ENCODE data around the gene EMC10.
"Not testable (repeated sequence)": the region's sequence is repeated elsewhere in the genome, so short reads cannot be mapped to it uniquely, and the experiment has no call there.

The EMC10 gene

DNA sequence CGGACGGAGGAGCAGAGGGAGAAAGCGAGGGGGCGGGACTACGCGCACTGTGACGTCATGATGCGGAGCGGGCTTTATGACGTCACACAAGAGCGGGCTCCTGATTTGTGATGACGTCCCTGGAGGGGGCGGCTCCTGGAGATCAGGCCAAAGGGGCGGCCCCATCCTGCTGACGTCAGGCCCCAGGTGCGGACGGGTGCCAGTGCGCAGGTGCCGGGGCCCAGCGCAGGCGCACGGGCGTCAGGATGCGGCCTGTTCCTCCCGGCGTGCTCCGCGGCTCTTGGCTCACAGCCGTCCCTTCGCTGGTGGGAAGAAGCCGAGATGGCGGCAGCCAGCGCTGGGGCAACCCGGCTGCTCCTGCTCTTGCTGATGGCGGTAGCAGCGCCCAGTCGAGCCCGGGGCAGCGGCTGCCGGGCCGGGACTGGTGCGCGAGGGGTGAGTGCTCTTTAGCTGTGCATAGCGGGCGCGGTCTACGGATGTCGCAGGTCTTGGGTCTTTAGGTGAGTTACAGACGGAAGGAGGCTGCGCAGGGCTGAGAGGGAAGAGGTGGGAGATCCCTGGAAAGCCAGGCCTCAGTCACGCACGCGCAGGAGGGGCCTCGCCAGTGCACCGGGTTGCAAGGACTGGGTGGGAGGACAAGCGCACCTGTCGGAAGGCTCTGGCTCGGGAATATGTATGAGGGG lies at the start of gene EMC10, which contains the start of gene GARIN5A:
Gene EMC10 (plus strand): TSS at position 284 of the 683 bp plus-strand sequence. CDS start 38 bp downstream, at position 322.
Gene GARIN5A (minus strand): TSS at position 625 of the 683 bp plus-strand sequence. CDS start 460 bp downstream, at position 165.
- DNase-seq (ENCODE audit: low read depth): peak; percentile 95

DNA sequence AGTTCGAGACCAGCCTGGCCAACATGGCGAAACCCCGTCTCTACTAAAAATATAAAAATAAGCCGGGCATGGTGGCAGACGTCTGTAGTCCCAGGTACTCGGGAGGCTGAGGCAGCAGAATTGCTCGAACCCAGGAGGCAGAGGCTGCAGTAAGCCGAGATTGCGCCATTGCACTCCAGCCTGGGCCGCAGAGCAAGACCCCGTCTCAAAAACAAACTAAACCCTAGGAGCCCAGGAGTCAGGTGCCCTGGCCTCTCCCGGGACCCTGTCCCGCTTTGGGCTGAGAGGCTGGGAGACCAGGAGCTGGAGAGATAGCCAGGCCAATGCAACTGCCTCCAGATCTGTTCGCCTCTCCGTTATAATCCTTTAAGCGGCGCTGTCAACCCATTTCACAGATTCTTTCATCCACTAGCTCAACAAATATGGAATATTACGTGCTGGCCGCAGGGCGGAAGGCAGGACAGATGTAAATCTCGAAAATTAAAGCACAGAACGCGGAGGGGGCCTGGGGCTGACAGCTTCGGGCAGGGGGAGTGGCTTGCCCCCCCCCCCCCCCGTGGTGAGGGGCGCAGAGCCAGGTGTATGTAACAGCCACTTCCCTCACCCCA lies 48.9 kb upstream of the EMC10 start:
- no peak for DNase-seq (ENCODE audit: low read depth)

DNA sequence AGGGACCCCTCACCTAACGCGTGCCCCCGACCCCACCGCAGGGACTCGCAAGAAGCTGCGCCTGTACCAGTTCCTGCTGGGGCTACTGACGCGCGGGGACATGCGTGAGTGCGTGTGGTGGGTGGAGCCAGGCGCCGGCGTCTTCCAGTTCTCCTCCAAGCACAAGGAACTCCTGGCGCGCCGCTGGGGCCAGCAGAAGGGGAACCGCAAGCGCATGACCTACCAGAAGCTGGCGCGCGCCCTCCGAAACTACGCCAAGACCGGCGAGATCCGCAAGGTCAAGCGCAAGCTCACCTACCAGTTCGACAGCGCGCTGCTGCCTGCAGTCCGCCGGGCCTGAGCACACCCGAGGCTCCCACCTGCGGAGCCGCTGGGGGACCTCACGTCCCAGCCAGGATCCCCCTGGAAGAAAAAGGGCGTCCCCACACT lies 48.3 kb upstream of the EMC10 start:
- DNase-seq (ENCODE audit: low read depth): no peak

DNA sequence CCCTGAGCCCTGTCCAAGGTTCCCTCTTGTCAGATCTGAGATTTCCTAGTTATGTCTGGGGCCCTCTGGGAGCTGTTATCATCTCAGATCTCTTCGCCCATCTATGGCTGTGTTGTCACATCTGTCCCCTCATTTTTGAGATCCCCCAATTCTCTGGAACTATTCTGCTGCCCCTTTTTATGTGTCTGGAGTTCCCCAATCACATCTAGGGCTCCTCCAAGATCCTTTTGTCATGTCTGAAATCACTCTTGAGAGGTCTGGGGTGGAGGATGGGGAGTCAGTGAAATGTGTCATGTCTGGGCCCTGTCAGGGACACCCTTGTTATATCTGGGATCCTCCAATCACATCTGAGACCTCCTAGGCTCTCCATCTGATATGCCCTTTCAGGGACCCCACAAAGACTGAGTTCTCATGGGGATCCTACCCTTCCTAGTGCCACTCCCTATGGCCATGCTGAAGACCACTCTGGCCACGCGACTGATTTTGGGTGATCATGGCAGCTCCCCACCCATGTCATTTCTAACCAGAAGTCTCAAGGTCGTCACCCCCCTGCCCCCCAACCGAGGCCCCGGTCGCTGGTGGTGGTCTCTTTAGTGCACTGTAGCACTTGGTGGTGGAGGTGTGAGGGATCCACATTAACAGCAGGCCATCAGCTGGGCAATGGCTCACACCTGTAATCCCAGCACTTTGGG lies 47.4 kb upstream of the EMC10 start:
- no peak for DNase-seq (ENCODE audit: low read depth)

GRCh38 chr19:50430888-50431342 lies 45.4 kb upstream of the EMC10 start:
- no peak for DNase-seq (ENCODE audit: low read depth)

DNA sequence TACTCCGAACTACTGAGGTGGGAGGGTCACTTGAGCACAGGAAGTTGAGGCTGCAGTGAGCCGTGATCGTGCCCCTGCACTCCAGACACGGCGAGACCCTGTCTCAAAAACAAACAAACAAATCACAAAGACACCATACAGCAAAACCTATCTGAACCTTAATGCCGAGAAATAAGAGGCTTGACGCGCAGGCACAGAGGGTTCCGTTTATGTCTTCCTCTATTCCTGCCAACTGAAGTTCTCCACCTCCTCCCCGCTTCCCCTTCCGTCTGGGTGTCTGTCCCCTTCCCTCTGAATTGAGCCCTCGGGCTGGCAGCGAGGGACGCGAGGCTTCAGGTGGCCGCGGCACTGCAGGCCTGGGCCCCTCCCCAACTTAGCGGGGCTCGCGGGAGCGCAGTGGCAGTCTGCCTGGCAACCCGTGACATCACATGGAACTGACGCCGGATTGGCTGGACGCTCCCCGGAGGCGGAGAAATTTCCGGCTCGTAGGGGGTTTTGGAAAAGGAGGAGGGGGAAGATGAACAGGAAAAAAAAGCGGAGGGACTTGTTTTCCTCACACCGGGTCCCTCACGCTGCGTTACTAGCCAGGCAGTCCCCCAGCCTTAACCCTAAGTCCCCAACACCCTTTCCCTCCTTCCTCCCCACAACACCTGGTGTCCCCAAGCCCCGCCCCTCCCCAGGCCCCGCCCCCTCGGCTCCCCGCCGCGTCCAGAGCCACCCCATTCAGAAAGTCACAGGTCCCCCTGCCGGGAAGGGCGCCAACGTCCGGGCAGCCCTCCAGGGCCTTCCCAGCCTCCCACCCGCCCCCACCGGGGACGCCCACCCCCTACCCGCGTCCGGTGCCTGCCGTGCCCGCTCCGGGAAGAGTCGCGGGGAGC lies 44.7 kb upstream of the EMC10 start:
- DNase-seq (ENCODE audit: low read depth): peak; percentile 81

DNA sequence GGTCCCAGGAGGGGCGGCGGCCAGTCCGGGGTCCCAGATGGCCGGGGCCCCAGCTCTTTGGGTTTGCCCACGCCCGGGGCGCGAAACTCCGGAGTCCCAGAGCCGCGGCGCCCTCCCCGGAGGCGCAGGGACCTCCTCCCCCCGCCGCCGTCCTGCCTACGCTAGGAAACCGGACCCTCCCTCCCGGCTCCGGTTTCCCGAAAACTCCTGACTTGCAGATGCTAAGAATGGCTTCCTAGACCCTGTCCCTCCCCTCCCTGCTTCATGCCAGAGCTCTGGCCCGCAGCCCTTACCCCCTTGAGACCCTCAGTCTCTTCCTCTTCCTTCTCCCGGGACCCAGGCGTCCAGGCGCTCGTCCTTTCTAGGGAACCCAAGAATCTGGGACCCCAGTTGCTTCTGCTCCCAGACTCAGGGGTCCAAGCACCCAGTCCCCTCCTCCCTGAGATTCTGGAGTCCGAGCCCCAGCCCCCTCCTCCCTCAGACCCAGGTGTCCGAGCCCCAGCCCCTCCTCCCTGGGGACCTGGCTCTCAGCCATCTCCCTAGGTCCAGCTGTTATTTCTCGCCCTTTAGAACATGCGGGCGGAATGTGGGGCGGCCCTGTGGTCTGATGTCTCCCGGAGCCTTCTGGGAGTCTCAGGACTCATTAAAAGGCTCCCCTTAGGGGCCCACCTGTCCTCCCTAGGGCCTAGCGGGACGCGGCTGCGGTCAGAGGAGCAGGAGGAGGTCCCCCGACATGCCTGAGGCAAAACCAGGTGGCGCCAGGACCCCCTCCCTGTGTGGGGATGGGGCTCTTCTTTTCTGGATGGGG lies 43.9 kb upstream of the EMC10 start, which contains the start of gene MYBPC2:
Gene MYBPC2 (plus strand): TSS at position 672 of the 808 bp plus-strand sequence. CDS start 62 bp downstream, at position 734.
- DNase-seq (ENCODE audit: low read depth): no peak

- DNase-seq (ENCODE audit: low read depth): no peak
Measured at GRCh38 chr19:50433201-50434180, 42.8 kb upstream of the EMC10 start.

GRCh38 chr19:50434525-50434924 lies 41.8 kb upstream of the EMC10 start:
- no peak for DNase-seq (ENCODE audit: low read depth)

DNA sequence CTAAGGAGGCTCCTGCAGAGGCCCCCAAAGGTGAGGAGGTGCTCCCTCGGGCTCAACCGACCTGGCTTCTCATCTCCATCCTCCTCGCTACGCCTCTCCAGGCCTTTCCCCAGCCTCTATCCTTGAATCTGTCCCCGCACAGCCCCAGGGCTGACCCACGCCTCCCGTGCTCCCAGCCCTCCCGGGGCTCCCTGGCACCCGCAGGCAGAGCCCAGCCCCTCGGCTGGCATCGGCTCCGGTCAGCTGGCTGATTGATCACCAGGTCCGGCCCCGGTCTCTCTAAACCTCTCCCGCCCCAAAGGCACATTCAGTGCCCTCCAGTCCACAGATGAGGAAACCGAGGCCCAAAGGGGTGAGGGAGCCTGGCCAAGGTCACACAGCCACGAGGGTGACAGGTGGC lies 41.1 kb upstream of the EMC10 start:
- DNase-seq (ENCODE audit: low read depth): no peak

DNA sequence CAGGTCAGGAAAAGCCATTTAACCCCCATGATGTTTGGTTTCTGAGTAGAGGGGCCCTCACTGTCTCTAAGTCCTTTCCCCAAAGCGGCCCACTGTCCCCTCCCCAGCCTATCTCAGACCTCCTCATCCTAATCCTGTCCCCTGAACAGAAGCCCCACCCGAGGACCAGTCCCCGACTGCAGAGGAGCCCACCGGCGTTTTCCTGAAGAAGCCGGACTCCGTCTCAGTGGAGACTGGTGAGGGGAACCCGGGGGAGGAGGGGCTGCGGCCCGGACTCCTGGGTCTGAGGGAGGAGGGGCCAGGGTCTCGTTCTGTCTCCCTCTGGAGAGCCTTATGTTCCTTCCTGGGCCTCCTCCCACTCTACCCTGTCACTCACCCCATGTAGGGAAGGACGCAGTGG lies 40.7 kb upstream of the EMC10 start:
- DNase-seq (ENCODE audit: low read depth): no peak

DNA sequence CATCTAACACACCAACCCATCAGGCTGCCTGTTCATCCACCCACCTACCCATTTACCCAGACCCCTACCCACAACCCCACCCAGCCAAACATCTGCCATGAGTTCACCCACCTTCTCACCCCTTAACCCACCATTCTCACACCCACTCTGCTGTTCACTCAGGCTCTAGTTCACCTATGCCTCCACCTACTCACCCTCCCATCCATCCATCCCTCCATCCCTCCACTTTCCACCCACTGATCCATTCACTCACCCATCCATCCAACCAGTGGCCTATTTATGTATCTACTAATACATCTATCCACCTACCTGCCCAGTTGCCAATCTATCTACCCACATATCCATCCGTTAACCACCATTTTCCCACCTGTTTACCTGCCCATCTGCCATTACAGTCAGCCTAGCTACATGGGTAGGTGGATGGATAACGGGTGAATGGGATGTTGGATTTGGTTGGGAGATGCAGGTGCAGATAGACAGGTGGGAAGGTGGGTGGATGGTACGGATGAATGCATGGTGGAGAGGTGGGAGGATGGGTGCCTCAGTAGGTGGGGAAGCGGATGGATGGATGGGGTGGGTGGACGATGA lies 38.4 kb upstream of the EMC10 start:
- no peak for DNase-seq (ENCODE audit: low read depth)

DNA sequence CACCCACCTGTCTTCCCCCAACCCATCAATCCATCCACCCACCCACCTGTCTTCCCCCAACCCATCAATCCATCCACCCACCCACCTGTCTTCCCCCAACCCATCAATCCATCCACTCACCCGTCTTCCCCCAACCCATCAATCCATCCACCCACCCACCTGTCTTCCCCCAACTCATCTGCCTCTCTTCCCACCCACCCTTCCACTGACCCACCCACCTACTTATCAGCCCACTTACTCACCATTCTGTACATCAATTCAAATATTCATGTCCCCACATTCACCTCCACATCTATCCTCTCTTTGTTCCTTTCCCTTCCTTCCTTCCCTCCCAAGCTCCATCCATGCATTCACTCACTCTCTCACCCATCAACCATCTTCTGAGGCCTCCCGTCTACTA lies 37.2 kb upstream of the EMC10 start:
- DNase-seq (ENCODE audit: low read depth): not testable (repeated sequence)

- no peak for DNase-seq (ENCODE audit: low read depth)
Measured at GRCh38 chr19:50444059-50444458, 32.2 kb upstream of the EMC10 start.

GRCh38 chr19:50447053-50447452 lies 29.3 kb upstream of the EMC10 start:
- no peak for DNase-seq (ENCODE audit: low read depth)

DNA sequence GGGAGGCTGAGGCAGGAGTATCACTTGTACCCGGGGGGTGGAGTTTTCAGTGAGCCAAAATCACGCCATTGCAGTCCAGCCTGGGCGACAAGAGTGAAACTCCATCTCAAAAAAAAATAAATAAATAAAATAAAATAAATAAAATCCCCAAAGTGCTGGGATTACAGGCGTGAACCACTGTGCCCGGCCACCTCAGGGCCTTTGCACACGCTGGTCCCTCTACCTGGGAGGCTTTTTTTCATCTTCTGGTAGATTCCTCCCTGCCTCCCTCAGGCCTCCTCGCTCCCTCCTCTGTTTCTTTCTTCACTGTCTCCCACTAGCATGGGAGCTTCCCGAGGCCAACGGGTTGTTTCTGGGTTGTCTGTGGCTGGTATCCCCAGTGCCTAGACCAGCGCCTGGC lies 28.6 kb upstream of the EMC10 start:
- DNase-seq (ENCODE audit: low read depth): no peak

- DNase-seq (ENCODE audit: low read depth): no peak
Measured at GRCh38 chr19:50449236-50449899, 26.9 kb upstream of the EMC10 start.

DNA sequence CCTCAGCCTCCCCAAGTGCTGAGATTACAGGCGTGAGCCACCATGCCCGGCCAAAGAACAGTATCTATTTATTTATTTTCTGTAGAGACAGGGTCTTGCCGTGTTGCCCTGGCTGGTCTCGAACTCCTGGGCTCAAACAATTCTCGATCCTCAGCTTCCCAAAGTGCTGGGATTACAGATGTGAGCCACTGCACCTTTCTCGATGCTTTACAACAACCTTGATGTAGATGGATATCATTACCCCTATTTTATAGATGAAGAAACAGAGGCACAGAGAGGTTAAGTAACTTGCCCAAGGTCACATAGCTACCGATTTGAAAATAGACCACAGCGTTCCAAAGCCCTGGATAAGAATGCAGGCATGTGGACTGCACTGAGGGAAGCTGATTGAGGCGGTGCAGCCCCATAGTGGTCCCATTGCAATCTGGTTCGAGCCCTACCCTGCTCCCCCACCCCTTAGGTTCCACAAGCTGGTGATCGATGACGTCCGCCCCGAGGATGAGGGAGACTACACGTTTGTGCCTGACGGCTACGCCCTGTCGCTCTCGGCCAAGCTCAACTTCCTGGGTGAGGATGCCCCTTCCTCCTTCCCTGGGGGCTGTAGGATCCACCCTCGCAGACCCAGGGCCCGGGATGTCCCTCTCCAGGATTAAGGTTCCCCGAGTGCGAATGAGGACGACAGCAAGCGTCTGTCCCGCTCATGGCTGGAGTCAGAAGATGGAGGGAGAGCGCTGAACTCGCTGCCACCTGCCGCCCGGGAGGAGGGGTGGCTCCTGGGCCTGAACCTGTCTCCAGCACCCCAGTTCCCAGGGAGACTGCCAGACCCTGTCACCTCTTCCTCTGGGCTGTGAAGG lies 25.7 kb upstream of the EMC10 start:
- DNase-seq (ENCODE audit: low read depth): no peak

Measured in activated T-cell treated with anti-CD3 and anti-CD28 coated beads for 48 hours (primary cell).